Mesenteric fat pad (tissue), 1 donor: ENCODE measurements around the gene DENND1A. TPM values are rescaled to one million over a fixed set of nuclear protein-coding genes. Genes with fewer than 3 reads are reported as not detected.

Experiments
- DNase-seq: peaks from one replicate; pipeline ENCODE4 v3.0.0-alpha.2; 2020; ENCODE audit warnings: low spot score
- total RNA-seq: library from RNA; stranded (reverse); fragmentation: NEBNext Ultra II Directional; extraction: Animal tissue kit (Norgen Biotek cat#: 25700); gene quantifications from one replicate; pipeline ENCODE4 v1.2.1, GENCODE V29; 2021
- donor health status: DM: yes; HTN: yes; CAD: no.

Gene DENND1A
- total RNA-seq, 1 donor from 2014 or later: 24.4 TPM

DNA sequence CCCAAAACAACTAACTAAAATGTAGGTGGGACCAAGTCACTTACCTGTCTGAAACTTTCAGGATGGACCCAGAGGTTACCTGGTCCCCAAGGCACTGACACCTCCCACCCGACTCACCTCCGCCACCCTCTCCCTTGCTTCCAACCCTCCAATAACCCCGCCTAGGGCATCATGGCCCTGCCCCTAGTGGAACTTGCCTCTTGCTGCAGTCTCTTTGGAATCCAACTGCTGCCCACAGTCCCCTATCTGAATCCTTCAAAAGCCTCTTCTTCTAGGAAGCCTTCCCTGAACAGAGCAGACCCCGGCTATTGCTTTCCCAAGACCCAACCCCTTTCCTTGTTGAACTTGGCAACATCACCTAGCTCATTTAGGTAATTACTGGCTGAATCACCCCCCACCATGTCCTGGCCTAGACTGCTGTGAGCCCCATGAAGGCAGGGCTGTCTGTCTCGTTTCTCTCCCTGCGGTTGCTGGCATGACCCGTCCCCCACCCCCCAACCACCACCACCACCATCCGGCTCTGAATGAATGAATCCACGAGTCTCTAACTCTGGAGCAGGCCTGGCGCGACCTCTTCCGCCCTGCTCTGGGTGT, 564.5 kb downstream of the DENND1A start:
- no peak for DNase-seq

DNA sequence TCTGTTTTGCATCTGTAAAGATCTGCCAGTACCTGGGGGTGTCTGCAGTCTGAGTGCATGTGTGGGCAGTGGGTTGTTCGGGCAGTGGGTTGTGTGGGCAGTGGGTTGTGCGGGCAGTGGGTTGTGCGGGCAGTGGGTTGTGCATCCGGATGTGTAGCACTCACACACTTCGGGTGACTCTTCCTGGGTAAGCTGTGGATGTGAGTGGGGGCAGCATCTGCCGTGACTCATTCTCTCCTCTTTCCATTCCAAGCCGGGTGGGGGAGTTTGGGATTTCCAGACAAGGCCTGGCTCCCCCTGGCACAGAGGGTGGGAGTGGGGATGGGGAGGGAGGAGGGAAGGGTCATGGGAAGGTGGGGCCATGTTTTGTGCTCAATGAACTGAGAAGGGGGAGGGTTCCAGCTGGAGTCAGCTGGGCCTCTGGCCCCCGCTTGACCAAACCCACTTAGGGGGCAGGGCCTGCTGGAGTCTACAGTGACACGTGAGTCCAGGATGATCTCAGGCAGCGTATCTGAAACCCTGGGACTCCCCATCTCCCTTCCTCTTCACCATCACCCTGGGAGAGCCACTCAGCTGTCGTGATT, 565.6 kb downstream of the DENND1A start:
- DNase-seq: no peak

DNA sequence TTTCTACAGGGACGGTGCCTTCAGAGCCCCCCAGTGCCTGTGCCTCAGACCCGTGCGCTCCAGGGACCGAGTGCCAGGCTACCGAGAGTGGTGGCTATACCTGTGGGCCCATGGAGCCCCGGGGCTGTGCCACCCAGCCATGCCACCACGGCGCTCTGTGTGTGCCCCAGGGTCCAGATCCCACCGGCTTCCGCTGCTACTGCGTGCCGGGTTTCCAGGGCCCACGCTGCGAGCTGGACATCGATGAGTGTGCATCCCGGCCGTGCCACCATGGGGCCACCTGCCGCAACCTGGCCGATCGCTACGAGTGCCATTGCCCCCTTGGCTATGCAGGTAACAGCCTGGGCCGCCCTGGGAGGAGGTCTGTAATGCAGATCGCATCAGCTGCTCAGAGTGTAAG, 567.1 kb downstream of the DENND1A start:
- DNase-seq: no peak

DNA sequence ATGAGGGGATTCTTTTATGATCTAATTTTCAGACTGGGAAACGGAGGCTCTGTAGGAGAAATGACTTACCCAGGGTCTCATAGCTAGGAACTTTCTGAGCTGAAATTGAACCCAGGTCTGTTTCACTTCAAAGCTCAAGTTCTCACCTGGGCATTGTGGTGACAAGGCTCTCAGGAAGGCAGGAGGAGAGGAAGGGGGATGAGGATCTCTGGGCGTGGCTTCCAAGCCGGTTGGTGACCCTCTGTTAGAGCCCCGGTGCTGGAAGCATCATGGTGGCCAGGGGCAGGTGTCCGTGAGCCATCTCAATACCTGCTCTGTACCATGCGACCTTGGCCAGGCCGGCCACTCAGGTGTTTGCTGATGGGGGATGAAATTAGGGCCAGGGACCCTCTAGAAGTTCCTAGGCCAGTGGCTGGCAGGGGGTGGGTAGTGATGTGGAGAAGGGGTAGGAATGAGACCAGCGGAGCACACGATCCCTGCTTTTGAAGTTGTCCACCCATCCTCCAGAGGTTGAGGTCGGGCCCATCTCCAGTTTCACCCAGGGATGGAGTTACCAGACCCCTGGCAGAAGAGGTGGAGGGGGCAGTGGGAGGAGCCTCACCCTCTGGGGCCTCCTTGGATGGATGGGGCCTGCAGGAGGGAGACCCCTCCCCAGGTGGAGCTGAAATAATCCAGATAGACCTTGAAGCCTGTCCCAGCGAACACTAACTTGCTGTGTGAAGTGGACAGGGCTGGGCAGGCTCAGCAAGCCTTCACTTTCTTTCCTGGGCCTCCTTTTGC, 568.0 kb downstream of the DENND1A start:
- DNase-seq: no peak

DNA sequence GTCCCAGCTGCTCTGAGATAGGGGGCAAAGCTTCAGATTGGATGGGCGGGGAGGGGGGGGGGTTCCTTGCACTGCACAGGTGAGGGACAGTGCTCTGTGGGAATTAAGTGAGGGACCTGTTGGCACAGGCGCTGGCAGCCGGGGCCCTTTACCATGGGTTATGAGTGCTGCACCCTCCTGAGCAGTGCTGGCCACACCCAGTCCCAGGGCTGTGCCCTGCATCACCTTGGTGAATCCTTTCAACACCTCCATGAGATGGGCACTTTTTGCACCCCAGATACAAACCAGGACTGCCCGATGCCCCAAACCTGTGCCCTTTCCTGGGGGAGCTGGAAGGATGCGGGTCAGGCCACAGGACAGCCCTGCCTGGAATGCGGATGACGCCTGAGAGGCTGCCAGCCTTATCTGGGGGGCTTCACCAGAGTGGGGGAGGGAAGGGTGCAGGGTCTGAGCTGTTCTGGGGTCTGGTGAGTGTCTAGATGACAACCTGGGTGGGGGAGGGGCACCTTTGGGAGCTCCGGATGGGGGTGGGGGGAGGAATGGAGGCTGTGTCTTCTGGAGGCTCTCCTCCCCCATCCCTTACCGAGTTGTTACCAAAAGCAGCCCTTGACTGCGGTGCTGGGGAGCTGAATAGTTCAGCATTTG, 568.7 kb downstream of the DENND1A start:
- no peak for DNase-seq

DNA sequence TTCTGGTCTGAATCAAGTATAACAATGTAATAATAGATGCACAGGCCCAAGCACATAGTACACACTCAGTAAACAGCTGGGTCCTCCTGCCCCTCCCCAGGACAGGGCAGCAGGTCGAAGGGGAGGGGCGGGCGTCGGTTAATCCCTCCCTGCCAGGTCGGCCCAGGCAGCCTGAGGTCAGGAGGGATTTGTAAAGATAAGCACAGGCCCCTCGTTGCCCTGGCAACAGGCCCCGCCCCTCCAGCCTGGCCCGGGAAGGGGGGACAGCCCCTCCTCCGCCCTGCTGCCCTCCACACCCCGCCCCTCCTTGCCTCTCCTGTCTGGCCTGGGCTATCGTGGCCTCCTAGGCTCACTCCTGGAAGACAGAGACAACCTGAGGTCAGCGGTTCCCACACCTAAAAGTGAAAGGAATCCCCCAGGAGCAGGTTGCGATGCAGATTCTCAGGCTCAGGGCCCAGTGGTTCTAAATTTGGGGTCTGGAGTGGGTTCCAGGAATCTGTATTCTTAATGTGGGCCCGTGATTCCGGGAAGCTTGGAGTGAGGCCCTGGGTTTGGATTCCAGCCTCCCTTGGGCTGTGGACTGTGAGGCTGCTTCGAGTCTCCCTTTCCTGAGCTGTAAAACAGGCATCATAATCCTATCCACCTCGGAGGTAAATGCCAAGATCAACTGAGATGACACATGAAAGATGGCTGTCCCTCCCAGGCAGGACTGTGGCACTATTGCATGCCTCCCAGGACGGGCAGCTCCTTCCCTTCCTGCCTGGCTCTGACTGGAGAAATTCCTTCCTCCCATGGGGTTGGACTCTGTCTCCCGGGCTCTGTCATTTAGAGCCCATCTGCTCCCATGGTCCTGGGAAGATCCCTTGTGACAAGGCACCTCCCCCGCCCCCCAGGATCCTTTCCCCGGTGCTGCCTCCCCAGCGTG, 569.5 kb downstream of the DENND1A start:
- no peak for DNase-seq

DNA sequence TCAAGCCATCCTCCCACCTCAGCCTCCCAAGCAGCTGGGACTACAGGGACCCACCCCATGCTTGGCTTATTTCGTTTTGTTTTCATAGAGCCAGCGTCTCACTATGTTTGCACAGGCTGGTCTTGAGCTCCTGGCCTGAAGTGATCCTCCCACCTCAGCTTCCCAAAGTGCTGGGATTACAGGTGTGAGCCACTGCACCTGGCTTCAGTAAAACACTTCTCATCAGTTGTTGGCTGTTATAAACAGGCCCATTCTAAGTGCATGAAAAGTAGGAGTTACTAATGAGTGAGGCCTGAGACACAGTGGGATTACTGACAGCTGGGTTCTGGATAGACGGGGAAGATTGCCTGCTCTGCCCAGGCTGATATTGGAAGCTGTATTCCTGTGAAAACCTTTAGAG, 570.4 kb downstream of the DENND1A start:
- no peak for DNase-seq

DNA sequence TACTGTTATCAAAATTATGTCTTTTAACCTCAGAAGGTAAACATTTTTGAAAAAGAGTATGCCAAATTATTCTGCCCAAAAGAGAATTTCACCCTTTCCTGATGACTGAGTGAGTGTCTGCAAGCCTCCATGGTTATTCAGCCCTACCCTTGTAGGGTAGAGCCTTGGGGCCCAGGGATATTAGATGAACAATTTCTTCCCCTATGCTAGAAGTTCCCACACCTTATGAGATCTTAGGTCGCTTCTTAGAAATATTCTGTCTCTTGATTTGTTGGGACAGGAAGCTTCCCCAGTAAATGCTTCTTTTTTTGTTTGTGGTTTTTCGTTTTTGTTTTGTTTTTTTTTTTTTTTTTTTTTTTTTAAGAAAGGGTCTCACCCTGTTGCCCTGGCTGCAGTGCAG, 570.8 kb downstream of the DENND1A start:
- no peak for DNase-seq

DNA sequence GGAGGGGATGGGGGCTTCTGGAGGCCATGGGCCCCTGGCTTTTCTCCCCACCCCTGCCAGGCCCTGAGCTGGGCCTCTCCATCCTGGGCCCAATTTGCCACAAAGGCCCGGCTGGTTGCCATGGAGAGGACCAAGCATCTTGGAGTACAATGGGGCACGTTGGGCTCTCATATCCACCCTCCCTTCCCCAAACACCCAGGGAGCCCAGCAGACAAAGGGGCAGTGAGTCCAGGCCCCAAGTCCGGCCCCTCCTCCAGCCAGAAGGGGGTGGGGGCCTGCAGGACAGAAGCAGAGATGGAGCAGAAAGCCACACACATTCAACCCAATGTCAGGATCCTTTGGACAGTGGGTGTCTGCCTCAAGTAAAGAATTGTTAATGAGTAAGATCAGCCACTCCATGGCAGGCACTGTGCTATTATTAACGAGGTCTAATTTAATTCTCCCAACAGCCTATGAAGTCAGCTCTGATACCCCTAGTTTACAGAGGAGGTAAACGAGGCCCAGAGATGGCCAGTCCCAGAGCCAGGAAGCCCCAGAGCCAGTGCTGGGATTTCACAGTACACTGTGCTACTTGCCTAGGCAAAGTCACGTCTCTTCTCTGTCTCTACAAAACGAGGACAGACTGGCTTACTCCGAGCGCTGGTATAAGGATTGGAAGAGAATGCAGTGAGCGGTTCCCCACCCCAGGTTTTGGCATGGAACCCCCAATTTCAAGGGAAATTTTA, 571.6 kb downstream of the DENND1A start:
- no peak for DNase-seq

DNA sequence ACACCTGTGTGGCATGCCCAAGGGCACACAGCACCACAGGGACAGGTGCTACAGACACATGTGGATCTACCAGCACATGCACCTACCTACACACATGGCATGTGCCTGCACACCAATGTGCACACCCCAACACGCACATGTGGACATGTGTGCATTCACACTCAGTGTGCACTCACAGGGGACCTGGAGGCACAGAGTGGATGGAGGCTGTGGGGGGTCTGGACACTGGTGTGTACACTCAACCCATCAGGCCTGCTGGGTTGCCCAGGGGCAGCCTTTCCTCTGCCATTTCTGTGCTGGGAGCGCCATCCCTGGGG, 572.2 kb downstream of the DENND1A start:
- DNase-seq: no peak

DNA sequence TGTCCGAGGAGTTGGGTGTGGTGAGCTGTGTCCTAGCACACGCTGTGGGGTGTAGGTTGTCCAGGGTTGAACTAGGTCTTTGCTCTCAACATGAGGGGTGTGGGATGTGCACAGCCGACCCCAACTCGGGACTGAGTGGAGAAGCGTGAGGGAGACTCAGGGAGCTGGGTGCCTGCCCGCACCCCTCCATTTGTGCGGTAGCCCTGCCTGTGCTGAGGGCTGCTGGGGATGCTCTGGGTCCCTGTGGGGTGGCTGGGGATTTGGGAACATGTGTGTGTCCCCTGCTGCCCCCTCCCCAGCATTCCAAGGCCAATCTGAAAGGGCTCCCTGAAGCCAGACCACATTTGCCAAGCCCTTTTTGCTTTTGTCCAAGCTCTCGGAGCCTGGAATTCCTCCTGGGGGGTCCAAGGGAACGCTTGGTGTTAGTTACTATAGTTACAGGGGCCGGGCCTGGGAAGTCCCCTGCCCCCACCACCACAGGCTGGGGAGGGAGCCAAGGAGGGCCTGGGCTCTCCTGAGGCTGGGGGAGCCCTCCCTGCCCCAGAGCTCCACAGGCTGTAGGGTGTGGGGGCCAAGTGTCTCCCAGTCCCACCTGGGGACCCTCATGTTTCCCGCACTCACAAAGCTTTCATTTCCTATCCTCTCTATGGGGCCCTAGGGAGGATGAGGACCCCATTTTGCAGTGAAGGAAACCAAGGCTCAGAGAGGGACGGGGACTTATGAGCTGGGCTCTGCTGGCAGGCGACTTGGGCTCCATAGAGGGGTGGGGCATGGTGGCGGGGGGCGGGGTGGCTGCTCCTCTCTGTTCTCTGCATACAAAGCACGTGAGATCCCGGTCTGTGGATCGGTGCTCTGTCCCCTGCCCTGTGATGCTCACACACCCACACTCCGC, 572.8 kb downstream of the DENND1A start:
- no peak for DNase-seq

DNA sequence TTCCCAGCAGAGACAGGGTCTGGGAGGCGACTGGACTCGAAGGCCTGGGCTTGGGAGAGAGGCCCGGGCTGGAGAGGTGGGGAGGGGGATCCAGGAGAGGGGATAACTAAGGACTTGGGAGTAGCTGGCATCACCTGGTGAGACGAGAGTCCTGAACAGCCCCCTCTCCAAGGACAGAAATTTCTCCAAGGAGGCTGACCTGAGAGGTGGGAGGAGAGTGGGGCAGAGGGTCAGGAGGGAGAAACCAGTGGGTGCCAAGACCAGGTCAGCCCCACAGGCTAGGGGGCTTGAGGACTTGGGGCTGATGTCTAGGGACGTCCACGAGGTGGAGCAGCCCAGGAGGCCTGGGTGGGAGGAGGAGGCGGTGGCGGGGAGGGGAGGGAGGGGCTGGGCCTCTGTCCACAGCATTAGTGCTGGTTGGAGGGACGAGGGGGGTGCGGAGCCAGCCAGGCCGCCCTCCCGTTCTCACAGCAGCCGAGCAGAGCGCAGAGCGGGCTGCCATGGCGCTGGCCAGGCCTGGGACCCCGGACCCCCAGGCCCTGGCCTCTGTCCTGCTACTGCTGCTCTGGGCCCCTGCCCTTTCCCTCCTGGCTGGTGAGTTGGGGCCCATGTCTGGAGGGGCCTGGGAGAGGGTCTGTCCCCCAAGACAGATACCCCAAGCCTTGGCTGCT, 574.0 kb downstream of the DENND1A start, which contains the start of gene CRB2:
TSS of gene CRB2 (plus strand) at position 437 of the 671 bp plus-strand sequence. CDS start at position 501, 64 bp downstream.
- no peak for DNase-seq

DNA sequence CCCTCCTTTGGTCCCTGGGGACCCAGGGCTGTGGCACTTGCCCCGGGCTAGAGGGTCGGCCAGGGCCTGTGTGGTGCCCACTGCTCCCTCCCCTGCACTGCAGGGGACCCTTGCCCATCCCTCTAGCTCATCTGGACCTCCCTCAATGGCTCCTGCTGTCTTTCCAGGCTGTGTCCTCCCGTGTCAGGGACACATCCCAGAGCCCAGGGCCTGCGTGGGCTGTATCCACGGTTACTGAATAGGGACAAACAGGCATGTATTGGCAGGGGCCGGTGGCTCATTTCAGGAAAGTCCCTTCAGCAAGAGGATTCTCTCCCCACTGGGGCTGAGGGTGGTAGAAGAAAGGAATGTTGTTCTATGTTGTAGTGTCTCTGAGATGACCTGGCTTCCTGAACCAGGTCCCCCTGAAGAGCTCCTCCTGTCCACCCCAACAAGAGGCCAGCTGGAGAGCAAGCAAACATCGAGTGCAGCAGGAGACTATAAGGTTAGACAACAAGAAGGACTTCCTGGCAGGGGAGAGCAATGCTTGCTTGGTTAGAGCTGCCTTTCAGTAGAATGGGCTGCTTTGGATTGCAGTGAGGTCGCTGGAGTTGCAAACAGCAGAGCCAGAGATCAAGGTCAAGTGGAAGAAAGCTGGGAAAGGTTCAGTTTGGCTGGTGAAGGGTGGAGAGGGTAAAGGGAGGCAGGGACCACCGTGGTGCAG, 575.0 kb downstream of the DENND1A start:
- DNase-seq: no peak

DNA sequence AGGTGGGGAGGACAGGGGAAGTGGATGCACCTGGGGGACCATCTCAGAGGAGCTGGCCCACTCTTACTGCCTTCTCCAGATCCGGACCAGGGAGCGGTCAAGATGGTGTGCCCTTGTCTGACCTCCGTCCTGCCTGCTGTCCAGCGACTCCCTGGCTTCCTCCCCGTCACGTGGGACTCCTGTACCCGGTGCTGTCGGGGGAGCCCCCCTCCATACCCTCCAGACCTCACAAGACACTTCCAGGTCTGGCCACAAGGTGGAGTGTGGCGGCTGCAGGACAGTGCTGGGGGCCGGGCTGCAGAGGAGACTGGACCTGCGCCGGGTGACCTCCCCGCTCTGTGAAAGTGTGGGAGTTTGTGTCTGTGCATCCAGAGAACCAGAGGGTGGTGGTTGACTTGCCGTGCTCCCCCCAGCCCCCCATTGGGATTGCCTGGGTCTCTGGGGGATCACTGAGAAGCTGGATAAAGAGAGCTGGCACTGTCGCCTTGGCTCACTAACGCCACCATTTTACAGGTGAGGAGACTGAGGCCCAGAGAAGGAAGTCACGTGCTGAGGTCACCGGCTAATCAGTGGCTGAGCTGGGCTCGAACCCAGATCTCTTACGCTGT, 575.8 kb downstream of the DENND1A start:
- DNase-seq: no peak

DNA sequence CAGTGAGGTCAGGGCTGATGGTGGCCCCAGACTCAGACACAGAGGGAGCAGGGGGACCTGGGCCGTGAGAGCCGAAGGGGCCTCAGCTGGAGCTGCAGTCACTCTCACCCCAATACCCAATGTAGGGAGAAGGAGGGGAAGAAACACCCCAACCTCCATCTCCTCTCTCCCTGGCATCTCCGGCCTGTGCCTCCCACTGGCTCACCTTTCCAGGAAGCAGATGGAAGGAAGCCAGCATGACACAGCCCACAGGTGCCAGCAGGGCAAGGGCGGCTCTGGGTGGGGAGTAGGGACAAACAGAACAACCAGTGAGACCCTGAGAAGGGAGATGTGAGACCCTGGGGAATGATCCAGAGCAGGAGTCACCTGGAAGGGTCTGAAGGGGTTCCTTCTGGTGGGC, 576.9 kb downstream of the DENND1A start:
- DNase-seq: no peak

DNA sequence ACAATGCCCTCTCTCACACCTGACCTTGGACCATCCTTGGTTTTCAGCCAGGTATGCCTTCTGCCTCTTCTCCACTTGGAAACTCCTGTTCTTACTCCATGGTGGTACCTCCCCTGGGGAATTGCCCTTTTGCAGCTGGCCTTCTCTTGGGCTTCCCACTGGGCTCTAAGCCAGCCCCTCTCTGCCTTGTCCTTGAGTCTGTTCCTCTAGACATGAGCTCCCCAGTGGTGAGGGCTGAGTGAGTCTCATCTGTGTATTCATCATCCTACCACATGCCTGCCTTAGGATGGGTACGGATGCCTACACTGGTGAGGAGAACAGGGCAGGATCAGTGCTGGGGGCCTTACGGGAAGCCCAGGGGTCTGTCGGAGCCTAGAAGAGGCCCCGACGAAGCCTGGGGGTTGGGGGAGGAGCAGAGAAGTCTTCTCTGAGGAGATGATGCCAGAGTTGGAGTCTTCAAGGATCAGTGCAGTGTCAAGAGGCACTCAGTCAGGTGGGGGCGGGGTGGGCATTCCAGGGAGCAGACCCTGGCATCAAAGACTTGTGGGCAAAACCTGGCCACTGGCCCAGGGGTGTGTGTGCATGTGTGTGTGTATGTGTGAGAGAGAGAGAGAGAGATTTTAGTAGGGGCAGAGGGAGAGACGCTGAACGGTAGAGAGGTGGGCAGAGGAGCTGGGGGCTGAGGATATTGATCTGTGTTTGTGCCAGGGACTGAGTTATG, 579.2 kb downstream of the DENND1A start:
- no peak for DNase-seq
